GM18870 (cell line): ENCODE measurements around the gene MYMX.
"Not testable (repeated sequence)": the region's sequence is repeated elsewhere in the genome, so short reads cannot be mapped to it uniquely, and the experiment has no call there.

Experiments
- ATAC-seq: cut with Tn5 transposase; IDR thresholded peaks from one replicate; pipeline ENCODE4 v1.9.1; 2021; ENCODE audit warnings: moderate library complexity; ENCODE audit not compliant: unreplicated experiment

The MYMX gene

DNA sequence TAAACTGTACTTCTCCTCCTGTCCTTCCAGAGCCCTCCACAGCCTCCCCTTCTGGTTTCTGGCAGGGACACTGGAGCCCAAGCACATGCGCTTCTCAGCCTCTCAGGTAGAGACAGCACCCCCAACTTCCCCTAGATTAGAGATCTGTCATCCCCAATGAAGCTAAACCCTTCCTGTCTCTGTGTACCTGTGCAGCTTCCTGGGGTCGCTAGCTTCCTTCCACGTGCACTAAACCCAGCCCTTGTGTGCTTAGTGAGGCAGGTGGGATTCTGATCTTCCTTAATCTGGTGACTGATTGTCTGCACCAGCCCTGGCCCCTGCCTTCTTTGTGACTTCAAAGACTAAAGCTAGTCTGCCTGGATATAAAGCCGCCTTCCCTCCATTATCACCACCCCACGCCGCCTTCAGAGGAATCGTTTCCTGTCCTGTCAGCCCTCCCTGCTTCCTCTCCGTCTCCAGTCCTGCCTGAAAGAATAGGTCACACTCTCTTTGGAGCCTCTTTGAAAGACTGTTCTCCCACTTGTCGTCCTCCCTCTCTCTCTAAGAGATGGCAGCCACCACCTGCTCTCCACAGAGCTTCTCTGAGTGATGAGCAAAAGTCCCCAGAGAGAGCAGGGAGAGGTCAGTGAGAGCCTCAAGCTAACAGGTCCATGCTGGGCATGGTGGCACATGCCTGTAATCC, 30.6 kb upstream of the MYMX start:
- ATAC-seq, result no peak

DNA sequence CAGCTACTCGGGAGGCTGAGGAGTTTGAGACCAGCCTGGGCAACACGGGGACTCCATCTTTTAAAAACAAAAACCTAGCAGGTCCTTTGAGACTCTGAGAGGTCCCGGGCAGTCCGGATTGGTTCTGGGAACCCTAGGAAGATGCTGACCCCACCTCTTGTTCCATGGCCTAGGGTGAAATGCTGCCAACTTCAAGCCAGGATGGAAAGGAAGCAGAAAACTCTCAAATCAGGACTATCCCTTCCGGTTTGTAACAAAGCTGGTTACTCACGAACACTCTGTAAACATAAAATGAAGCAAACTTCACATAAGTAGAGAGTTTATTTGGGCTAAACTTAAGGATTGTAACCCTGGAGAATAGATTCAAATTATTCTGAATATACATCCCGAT, 30.1 kb upstream of the MYMX start:
- no peak for ATAC-seq

DNA sequence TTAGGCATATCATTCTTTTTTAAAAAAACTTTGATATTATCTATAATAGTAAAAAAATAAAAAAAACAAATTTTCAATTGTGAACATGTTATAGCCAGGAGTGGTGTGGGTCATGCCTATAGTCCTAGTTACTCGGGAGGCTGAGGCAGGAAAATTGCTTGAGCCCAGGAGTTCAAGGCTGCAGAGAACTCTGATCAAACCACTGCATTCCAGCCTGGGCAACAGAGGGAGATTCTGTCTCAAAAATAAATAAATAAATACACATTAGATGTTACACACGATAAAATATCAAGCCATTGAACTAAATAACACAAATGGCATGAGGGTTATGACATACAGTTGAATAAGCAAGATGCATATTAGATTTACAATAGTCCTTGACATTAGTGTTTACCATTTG, 27.9 kb upstream of the MYMX start:
- no peak for ATAC-seq

DNA sequence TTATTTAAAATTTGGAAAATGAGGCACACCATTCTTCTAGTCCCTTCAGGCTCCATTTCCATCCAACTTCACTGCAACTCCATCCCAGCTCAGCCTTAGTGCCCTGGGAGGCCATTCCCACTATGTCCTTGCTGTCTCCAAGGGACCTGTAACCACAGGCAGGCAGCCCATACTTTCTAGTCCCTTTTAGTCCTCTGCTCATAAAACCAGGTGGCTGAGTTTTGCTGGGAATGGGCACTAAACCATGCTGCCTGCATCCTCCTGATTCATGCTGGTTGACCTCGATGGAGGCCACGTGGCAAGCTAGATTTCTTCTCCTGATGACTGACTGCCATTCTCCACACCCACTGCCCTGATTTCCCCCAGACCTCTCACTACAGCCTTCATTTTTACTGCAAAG, 27.5 kb upstream of the MYMX start:
- no peak for ATAC-seq

DNA sequence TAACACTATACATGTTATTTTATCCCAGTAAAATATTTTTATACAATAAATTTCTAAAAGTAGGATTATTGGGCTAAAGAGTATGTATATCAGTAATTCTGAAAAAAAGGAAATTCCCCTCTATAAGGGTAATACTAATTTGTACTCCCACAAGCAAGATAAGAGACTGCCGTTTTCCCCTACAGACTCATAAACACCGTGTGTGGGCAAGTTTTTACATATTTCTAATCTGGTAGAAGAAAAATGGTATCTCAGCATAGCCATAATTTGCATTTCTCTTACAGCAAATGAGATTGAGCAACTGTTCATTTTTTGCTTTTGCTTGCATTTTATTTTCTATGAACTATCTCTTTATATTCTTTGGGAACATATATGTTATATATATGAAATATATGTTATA, 26.0 kb upstream of the MYMX start:
- no peak for ATAC-seq

DNA sequence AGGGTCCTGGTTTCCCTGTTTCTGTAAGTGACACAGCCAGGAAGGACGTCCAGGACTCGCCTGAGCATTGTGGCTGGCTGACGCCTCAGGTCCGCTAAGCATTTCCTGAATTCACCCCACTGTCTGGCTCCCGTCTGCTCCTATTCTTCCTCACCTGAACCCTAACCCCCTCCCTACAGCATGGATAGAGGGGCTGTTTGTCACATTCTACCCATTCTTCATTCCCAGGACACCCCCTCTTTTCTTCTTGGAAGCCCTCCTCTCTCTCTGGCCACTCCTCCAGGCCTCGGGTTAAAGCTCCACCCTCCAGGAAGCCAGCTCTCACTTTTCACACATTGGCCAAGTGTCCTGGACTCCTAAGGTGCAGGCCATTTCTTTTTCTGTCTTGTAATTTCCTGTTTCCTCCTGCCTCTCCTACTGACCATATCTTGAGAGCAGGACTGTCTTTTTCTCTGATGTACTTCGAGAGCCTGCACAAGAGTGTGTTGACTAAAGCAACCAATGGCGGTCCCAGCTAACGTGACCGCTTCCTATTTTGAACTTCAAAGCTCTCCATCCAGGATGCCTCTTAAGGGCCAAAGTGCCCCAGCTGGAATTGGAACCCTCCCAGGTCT, 24.2 kb upstream of the MYMX start:
- ATAC-seq, result no peak

DNA sequence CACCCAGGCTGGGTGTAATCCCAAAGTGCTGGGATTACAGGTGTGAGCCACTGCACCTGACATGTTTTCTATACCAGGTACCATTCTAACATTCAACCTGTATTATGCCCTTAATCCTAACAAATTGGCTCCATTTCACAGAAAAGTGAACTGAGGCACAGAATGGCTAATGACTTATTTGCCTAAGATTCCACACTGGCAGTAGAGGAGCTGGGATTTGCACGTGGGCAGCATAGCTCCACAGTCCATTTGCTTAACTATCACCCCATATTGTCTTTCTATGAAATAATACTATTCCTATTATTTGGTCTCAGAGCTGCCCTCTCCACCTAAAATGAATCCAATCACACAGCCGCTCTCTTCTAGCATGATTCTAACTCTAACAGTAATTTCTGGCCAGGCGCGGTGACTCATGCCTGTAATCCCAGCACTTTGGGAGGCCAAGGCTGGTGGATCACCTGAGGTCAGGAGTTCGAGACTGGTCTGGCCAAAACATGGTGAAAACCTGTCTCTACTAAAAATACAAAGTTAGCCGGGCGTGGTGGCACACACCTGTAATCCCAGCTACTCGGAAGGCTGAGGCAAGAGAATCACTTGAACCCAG, 23.3 kb upstream of the MYMX start:
- no peak for ATAC-seq

DNA sequence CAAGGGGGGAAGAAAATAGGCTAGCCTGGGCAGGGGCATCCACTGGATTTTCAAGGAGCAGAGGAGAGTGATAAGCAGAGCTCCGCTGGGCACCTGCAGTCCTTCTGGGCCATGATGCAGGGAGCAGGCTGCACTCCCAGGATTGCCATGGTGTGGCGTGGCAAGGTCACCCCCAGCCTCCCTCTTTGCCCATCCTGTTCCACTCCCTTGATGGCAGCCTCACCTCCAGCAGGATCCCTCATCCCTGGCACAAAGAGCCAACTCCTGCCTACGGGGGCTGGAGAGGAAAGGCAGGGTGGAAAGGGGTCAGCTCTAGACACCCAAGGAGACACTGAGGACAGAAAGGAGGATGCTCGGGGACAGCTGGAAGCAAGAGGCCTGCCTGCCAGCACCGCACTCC, 22.4 kb upstream of the MYMX start:
- ATAC-seq, result no peak

DNA sequence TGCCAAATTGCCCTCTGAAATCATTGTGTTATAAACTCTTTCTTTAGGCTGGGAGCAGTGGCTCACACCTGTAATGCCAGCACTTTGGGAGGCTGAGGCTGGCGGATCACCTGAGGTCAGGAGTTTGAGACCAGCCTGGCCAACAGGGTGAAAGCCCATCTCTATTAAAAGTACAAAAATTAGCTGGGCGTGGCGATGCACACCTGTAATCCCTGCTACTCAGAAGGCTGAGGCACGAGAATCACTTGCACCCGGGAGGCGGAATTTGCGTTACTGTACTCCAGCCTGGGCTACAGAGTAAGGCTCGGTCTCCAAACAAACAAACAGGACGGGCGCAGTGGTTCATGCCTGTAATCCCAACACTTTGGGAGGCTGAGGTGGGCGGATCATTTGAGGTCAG, 20.4 kb upstream of the MYMX start:
- not testable (repeated sequence) for ATAC-seq

DNA sequence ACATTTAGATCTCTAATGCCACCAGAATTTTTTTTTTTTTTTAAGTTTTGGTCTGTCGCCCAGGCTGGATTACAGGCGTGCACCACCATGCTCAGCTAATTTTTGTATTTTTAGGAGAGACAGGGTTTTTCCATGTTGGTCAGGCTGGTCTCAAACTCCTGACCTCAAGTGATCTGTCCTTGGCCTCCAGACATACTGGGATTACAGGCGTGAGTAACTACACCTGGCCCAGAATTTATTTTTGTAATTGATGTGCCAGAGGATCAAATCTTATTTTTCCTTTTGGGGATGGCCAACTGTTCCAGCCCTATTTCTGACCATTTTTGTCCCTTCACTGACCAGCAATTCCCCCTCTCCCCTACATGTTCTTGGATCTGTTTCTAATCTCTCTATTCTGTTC, 18.0 kb upstream of the MYMX start:
- ATAC-seq, result no peak

DNA sequence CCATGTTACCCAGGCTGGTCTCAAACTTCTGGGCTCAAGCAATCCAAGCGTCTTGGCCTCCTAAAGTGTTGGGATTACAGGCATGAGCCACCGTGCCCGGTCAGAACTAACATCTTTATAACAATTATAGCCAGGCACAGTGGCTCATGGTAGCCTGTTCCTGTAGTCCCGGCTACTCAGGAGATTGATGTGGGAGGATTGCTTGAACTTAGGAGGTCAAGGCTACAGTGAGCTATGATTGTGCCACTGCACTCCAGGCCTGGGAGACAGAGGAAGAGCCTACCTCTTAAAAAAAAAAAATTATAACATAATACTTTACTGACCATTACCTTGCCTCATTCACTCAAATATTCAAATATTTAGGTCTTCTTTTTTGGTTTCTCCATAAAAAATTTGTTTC, 16.8 kb upstream of the MYMX start:
- no peak for ATAC-seq

DNA sequence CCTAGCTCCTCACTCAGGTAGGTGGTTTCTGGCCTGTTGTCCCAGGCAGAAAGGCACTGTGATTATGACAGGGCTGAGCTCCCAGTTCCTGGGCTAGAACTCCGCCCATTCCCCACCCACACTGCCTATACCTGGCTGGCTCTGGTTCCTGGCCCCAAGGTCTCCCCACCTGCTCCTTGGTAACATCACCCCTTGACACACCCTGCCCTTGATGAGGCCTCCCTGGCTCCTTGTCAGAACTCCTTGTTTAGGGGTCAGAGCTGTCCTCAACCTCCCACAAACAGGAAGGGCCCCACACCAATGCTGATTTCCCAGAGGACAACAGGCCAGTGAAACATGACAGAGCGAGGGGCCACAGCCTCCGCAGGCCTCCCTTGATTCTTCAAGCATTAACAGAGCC, 15.5 kb upstream of the MYMX start:
- ATAC-seq, result no peak

DNA sequence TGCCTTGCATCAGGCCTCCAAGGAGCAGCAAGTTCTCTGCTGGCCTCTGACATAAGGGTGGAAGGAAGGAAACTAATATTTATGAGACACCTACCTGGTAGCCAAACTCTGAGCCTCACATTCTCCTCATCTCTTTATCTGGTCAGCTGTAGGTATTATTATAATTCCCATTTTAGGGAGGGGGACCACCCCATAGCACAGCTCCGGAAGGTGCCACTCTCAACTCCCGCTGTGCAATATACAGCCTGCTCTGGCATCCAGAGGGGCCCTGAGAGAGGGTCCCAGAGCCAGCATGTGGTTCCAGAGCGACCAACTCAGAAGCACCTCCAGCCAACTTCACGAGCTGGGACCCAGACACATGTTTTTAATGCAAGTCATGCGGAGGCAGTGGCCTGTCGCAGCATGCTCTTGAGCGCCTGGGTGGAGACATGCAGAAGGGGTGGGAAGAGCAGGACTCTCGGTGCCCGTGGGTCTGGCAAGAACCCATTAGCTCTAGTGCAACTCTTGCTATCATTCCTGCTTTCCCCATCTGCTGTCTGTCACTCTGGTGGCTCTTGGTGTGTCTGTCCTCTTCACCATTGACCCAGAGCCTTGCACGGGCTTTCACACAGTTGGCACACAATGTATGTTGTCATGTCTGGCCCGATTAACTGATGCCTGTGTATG, 15.0 kb upstream of the MYMX start:
- no peak for ATAC-seq

DNA sequence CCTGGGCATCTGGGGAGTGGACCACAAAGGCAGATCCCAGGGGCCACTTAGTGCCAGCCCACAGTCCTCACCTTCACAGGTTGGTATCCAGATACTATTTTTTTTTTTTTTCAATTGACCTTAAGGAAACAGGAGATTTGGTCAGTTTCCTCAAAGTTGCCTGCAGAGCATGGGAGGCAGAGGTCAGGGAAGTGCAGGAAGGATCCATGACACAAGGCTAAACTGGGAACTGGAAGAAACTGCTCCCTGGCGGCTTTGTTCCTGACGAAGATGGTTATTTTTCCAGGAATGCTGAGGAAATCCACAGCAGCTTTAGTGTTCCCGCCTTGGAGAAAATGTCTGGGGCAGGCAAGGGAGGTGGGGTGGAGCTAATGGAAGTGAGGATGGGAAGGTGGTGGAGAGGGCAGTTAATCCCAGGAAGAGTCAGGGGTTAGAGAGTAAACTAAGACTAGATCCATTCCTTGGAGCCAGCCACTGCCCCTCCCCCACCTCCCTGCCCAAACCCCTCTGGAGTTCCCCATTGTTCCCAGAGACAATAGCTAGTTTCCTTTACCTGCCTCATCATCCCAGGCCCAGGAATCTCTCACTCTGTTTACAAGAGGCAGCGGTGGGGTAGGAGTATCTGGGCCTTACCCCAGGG, 14.3 kb upstream of the MYMX start:
- ATAC-seq, result no peak

DNA sequence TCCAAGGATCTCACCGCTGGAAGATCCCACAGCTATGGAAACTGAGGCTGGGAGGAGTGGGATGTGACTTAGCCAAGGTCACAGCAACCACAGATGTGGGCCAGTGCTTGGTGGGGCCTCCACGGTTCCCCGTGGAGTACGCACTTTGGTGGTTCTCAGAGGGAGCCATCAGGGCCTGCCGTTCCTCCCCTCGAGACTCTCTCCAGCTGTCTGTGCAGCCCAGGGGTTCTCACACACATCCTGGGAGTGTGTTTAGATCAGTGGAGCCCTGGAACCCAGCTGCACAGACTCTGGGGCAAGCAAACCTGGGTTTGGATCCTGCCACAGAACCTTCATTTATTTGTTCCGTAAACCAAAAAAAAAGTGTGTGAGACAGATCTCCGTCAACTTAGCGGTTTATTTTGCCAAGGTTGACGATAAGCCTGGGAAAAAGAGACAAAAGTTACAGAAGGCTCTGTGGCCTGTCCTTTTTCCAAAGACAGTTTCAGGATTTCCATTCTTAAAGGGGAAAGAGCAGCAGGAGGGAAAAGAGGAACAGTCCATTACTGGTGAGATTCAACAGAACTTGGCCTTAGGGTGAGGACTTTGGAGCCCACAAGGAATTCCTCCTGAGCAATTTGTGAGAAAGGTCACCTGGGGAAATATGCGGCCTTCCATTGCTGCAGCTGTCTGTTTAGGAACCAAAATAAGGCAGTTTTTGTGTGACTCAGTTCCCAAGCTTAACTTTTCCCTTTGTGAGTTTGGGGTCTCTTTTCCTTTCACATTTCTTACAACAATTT, 13.6 kb upstream of the MYMX start:
- no peak for ATAC-seq

DNA sequence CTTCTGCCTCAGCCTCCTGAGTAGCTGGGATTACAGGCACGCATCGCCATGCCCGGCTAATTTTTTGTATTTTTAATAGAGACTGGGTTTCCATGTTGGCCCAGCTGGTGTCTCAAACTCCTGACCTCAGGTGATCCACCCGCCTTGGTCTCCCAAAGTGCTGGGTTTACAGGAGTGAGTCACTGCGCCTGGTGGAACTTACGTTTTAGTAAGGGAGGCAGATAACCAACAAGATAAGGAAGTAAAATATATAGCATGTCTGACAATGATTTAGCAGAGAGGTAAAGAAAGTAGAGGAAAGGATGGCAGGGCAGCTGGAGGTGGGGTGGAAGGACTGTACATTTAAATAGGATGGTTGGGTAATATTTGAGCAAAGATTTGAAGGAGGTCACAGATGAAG, 12.8 kb upstream of the MYMX start:
- no peak for ATAC-seq

DNA sequence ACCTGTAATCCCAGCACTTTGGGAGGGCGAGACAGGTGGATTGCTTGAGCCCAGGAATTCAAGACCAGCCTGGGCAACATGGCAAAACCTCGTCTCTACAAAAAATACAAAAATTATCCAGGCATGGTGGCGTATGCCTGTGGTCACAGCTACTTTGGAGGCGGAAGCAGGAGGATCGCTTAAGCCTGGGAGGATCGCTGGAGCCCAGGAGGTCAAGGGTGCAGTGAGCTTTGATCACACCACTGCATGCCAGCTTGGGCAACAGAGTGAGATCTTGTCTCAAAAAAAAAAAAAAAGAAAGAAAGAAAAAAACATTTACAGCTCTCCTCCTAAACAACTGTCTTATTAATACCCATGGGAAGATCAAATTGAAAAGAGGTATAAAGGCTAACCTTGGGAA, 8.8 kb upstream of the MYMX start:
- ATAC-seq, result no peak

DNA sequence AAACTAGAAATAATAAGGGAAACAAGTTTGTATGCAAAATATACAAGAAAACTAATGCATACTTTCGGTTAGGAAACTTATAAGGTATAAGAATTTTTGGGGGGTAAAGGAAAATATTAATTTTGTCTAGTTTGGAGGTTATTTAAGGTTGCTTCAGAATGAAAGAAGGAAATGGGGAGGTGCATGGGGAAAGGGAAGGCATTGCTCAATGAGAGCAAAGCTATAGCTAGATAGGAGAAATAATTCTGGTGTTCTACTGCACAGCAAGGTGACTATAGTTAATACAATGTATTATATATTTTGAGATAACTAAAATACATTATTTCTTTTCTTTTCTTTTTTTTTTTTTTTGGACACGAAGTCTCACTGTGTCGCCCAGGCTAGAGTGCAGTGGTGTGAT, 5.4 kb upstream of the MYMX start:
- no peak for ATAC-seq

DNA sequence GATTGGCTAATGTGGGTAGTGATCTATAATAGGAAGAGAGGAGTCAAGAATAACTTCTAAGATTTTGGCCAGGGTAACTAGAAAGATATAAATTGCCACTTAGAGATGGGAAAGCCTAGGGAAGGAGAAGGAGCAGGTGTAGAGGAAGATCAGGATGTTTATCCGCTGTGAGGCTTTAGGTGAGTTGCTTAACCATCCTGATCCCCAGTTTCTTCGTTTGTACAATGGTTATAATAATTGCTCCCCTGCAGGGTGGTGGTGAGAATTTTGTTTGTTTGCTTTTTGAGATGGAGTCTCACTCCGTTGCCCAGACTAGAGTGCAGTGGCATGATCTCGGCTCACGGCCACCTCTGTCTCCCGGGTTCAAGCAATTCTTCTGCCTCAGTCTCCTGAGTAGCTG, 2.4 kb upstream of the MYMX start:
- no peak for ATAC-seq

DNA sequence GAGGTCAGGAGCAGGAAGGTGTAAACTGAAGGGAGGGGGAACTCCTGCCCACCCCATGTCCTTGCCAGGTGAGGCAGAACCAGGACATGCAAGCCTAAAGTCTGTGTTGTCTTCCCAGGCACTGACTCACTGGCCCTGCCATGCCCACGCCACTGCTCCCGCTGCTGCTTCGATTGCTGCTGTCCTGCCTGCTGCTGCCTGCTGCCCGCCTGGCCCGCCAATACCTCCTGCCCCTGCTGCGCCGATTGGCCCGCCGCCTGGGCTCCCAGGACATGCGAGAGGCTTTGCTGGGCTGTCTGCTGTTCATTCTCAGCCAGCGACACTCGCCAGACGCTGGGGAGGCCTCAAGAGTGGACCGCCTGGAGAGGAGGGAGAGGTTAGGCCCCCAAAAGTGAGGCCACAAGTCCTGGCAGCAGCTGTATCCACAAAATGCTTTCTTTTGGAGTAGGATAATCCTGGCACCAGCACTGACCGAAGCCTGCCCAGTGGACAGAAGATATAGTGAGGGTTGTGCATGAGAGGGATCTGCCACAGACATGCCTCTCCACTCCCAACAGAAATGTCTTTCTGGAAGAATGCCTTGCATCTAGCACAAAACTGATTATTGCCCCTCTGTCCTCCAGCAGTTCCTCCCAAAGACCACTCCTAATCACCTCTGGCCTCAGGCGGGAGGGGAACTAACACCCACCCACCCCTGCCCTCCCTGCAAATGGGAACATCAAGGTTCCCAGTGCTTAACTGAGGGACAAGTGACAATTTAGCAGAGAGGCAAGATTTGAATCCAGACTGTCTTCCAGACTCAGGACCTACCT, 812 bp downstream of the MYMX start:
- ATAC-seq, result no peak
